LNCaP clone FGC (cell line): ENCODE data around the gene SYCP2.
A peak's percentile ranks its signal among the peaks of the same experiment; 100 is the strongest.

ENCODE experiments used
- DNase-seq: peaks from one replicate; pipeline ENCODE4 v3.0.0-alpha.2; 2011; ENCODE audit warnings: low read depth
- H3K4me3 ChIP-seq: 2 replicates; pipeline ENCODE4 v1.5.1; 2011; ENCODE audit warnings: mild to moderate bottlenecking, low read depth, low read length, control low read depth
- TF ChIP-seq, protein P1 (sequence below): IDR thresholded peaks from 2 replicates; pipeline ENCODE4 v1.5.1; 2012; ENCODE audit warnings: mild to moderate bottlenecking; ENCODE audit not compliant: control insufficient read depth, insufficient read depth; ENCODE audit errors: extremely low read depth

The SYCP2 gene, protein sequence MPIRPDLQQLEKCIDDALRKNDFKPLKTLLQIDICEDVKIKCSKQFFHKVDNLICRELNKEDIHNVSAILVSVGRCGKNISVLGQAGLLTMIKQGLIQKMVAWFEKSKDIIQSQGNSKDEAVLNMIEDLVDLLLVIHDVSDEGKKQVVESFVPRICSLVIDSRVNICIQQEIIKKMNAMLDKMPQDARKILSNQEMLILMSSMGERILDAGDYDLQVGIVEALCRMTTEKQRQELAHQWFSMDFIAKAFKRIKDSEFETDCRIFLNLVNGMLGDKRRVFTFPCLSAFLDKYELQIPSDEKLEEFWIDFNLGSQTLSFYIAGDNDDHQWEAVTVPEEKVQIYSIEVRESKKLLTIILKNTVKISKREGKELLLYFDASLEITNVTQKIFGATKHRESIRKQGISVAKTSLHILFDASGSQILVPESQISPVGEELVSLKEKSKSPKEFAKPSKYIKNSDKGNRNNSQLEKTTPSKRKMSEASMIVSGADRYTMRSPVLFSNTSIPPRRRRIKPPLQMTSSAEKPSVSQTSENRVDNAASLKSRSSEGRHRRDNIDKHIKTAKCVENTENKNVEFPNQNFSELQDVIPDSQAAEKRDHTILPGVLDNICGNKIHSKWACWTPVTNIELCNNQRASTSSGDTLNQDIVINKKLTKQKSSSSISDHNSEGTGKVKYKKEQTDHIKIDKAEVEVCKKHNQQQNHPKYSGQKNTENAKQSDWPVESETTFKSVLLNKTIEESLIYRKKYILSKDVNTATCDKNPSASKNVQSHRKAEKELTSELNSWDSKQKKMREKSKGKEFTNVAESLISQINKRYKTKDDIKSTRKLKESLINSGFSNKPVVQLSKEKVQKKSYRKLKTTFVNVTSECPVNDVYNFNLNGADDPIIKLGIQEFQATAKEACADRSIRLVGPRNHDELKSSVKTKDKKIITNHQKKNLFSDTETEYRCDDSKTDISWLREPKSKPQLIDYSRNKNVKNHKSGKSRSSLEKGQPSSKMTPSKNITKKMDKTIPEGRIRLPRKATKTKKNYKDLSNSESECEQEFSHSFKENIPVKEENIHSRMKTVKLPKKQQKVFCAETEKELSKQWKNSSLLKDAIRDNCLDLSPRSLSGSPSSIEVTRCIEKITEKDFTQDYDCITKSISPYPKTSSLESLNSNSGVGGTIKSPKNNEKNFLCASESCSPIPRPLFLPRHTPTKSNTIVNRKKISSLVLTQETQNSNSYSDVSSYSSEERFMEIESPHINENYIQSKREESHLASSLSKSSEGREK (N-terminal part only)

GRCh38 chr20:59933296-59933848 lies at the start of gene SYCP2:
TSS of gene SYCP2 (minus strand) at chr20:59933637. CDS start at chr20:59922413, 11,224 bp downstream.
- DNase-seq: no peak
- H3K4me3 ChIP-seq: peak within 1 kb of the TSS; percentile 47

DNA sequence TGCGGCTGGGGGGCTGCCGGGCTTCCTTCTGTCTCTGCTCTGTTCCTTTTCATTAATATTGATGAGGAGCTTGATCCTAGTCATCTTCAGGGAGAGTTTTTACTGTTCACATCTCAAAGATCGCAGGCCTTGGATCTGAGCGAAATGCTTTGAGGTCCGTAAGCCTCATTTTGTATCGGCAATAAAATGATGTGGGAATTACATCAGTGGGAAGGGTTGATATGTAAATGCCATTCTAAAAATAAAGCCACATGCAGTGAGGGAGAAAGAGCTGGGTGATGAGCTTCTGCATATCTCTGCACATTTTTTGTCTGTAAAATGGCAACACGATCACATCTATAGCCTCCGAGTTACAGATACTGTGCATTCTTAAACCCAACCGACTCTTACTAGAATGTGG lies 49.6 kb upstream of the SYCP2 start:
- H3K4me3 ChIP-seq: no peak overlapping the region
- TF ChIP-seq, protein P1, sequence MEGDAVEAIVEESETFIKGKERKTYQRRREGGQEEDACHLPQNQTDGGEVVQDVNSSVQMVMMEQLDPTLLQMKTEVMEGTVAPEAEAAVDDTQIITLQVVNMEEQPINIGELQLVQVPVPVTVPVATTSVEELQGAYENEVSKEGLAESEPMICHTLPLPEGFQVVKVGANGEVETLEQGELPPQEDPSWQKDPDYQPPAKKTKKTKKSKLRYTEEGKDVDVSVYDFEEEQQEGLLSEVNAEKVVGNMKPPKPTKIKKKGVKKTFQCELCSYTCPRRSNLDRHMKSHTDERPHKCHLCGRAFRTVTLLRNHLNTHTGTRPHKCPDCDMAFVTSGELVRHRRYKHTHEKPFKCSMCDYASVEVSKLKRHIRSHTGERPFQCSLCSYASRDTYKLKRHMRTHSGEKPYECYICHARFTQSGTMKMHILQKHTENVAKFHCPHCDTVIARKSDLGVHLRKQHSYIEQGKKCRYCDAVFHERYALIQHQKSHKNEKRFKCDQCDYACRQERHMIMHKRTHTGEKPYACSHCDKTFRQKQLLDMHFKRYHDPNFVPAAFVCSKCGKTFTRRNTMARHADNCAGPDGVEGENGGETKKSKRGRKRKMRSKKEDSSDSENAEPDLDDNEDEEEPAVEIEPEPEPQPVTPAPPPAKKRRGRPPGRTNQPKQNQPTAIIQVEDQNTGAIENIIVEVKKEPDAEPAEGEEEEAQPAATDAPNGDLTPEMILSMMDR: no peak
- no peak for DNase-seq

More at GRCh38 chr20:59933296-59933848, at the start of gene SYCP2:
- TF ChIP-seq, protein P1: no peak

- no peak for DNase-seq
- H3K4me3 ChIP-seq: no peak overlapping the region
- TF ChIP-seq, protein P1: no peak
Observed at GRCh38 chr20:59977086-59977485, 43.6 kb upstream of the SYCP2 start.

DNA sequence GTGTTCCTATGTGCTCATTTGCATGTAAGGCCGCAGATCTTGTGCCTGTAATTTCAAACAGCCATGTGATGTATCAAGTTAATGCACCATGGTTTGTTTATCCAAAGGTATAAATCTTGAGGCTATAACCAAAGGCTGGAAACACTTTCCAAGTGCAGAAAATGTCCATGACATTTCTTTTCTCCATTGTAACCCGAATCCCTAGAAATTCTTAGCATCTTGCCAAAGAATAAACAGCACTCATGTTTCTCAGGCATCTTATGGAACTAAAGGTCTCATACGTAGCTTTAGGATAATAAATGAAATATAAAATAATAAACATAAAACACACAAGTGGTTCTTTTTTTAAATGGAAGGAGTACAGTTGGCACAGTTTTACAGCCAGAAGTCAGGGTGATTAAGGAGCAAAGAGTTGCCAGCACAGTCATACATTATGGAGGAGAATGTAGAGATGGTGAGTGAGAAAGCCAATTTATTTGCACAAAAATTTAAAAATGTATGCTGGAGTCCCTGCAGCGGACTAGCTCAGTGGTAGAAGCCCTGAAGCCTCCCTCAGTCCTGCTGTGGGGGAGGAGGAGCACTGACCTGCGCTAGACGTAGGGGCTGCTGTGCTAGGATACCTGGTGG lies 42.8 kb upstream of the SYCP2 start:
- TF ChIP-seq, protein P1: no peak
- DNase-seq: no peak
- H3K4me3 ChIP-seq: no peak overlapping the region

DNA sequence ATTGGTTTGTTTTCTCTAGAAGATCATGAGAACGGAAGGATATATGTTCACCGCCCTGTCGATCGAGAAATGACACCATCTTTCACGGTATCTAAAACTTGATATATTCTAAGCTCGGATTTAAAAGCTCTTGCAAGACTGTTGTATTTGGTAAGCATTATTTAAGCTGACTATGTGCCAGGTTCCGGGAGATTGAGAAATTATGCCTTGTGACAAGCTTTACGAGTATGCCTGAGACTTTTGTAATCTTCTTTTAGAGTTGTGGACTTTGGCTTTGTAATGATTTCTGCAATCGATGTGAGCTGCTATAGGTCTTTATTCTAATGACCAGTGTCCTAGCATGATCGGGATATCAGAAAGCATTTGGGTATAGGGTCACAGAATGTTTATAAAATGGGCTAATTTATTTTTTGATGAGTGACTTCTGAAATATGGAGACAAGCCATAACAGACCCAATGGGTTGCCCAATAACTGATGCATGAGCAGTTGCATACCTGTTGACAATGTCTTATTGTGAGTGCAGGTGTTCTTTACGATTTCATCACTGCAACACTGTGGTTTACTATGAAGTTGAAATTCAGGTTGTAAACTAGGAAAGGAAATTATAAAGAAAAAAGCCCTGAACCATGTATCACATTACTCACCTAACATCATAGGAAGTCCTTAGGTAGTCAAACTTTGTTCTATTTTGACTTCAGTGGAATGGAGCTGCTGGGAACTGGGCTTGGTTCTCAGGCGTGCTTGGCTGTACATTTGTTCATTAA lies 38.8 kb upstream of the SYCP2 start:
- TF ChIP-seq, protein P1: no peak
- no peak overlapping the region; the same call in 1 of the 2 replicates for H3K4me3 ChIP-seq
- peak; percentile 86 for DNase-seq
